Mesenchymal stem cell (in vitro differentiated cells and primary cell): Measurements from ENCODE around the gene CHMP6. TPM values are rescaled to one million over a fixed set of nuclear protein-coding genes. Genes with fewer than 3 reads are reported as not detected.

Experiments used
- DNase-seq: peaks from one replicate; pipeline ENCODE4 v3.0.0-alpha.2; 2013
- H2AFZ ChIP-seq: one replicate; pipeline ENCODE4 v1.6.1; 2013; ENCODE audit warnings: low read depth, mild to moderate bottlenecking, control low read depth, inconsistent platforms, low read length, moderate library complexity
- H2AK5ac ChIP-seq: 2 replicates; pipeline ENCODE4 v1.6.1; 2013; ENCODE audit warnings: low read length, moderate library complexity, mild to moderate bottlenecking, inconsistent platforms; ENCODE audit not compliant: severe bottlenecking
- H2BK120ac ChIP-seq: one replicate; pipeline ENCODE4 v1.6.1; 2013; ENCODE audit warnings: low read depth, mild to moderate bottlenecking, inconsistent platforms, low read length, moderate library complexity
- H2BK12ac ChIP-seq, 2 experiments: one replicate each; pipeline ENCODE4 v1.6.1; 2013; ENCODE audit warnings: inconsistent platforms in 2 of 2, low read length in 2 of 2, mild to moderate bottlenecking in 2 of 2, moderate library complexity in 2 of 2, control low read depth in 1 of 2
- H2BK15ac ChIP-seq: one replicate; pipeline ENCODE4 v1.6.1; 2013; ENCODE audit warnings: mild to moderate bottlenecking, low read depth, inconsistent platforms; ENCODE audit not compliant: poor library complexity, severe bottlenecking
- H2BK5ac ChIP-seq: 2 replicates; pipeline ENCODE4 v1.6.1; 2013; ENCODE audit warnings: low read depth, mild to moderate bottlenecking, low read length, control low read depth, inconsistent platforms; ENCODE audit not compliant: poor library complexity, severe bottlenecking
- H3K14ac ChIP-seq, 2 experiments: one replicate each; pipeline ENCODE4 v1.6.1; 2013; ENCODE audit warnings: inconsistent platforms in 2 of 2, low read length in 2 of 2, control low read depth in 1 of 2, mild to moderate bottlenecking in 1 of 2, moderate library complexity in 1 of 2
- H3K18ac ChIP-seq, 2 experiments: one replicate each; pipeline ENCODE4 v1.6.1; 2013; ENCODE audit warnings: inconsistent platforms in 2 of 2, low read length in 2 of 2, control low read depth in 1 of 2, low read depth in 1 of 2, mild to moderate bottlenecking in 1 of 2
- H3K23ac ChIP-seq, 2 experiments: one replicate each; pipeline ENCODE4 v1.6.1; 2013; ENCODE audit warnings: inconsistent platforms in 2 of 2, low read length in 2 of 2, mild to moderate bottlenecking in 2 of 2, moderate library complexity in 2 of 2, control low read depth in 1 of 2
- H3K27ac ChIP-seq: 2 replicates; pipeline ENCODE4 v1.5.1; 2013; ENCODE audit warnings: mild to moderate bottlenecking, moderate library complexity, low read length, control low read depth, inconsistent platforms; ENCODE audit not compliant: poor library complexity, severe bottlenecking
- H3K27me3 ChIP-seq, 2 experiments: 2 replicates each; pipeline versions ENCODE4 v1.6.1 to v1.7.0; 2013; ENCODE audit warnings: low read length in 2 of 2, mild to moderate bottlenecking in 2 of 2, moderate library complexity in 2 of 2, control low read depth in 1 of 2, inconsistent platforms in 1 of 2; ENCODE audit not compliant: control insufficient read depth in 1 of 2, insufficient read depth in 1 of 2
- H3K36me3 ChIP-seq, 2 experiments: 2 replicates each; pipeline versions ENCODE4 v1.6.1 to v1.7.0; 2013; ENCODE audit warnings: low read length in 2 of 2, control low read depth in 1 of 2, inconsistent platforms in 1 of 2, low read depth in 1 of 2, mild to moderate bottlenecking in 1 of 2; ENCODE audit not compliant: insufficient read depth in 2 of 2, control insufficient read depth in 1 of 2
- H3K4ac ChIP-seq, 2 experiments: one replicate each; pipeline ENCODE4 v1.6.1; 2013; ENCODE audit warnings: inconsistent platforms in 2 of 2, low read length in 2 of 2, mild to moderate bottlenecking in 2 of 2, moderate library complexity in 2 of 2, control low read depth in 1 of 2, low read depth in 1 of 2
- H3K4me1 ChIP-seq: 2 replicates; pipeline ENCODE4 v1.6.1; 2013; ENCODE audit warnings: low read depth, low read length, control low read depth; ENCODE audit not compliant: control insufficient read depth, insufficient read depth
- H3K4me2 ChIP-seq: 2 replicates; pipeline ENCODE4 v1.6.1; 2013; ENCODE audit warnings: low read length, mild to moderate bottlenecking, inconsistent platforms; ENCODE audit not compliant: poor library complexity, severe bottlenecking
- H3K4me3 ChIP-seq, 2 experiments: 2 replicates each; pipeline versions ENCODE4 v1.5.1 to v1.7.0; 2013; ENCODE audit warnings: low read length in 2 of 2, mild to moderate bottlenecking in 2 of 2, control low read depth in 1 of 2, low read depth in 1 of 2; ENCODE audit not compliant: insufficient read depth in 1 of 2
- H3K79me1 ChIP-seq: replicated peaks from 2 replicates; pipeline ENCODE4 v1.6.1; 2013; ENCODE audit warnings: mild to moderate bottlenecking, control low read depth, low read length, inconsistent platforms; ENCODE audit not compliant: poor library complexity, severe bottlenecking
- H3K9ac ChIP-seq: 2 replicates; pipeline ENCODE4 v1.7.0; 2013; ENCODE audit warnings: mild to moderate bottlenecking, low read length, moderate library complexity
- H3K9me3 ChIP-seq: 2 replicates; pipeline ENCODE4 v1.7.0; 2013; ENCODE audit warnings: mild to moderate bottlenecking, low read length; ENCODE audit not compliant: control insufficient read depth
- H4K8ac ChIP-seq: one replicate; pipeline ENCODE4 v1.6.1; 2013; ENCODE audit warnings: inconsistent platforms, mild to moderate bottlenecking, low read length, moderate library complexity
- H4K91ac ChIP-seq: one replicate; pipeline ENCODE4 v1.6.1; 2013; ENCODE audit warnings: mild to moderate bottlenecking, low read length, inconsistent platforms
- WGBS: methylation state at CpG from one replicate; pipeline ENCODE4 v1.1.7; 2013; ENCODE audit warnings: mixed read lengths; 5-methylcytosine and 5-hydroxymethylcytosine counted together
- polyA plus RNA-seq, 2 experiments: library from polyadenylated mRNA; stranded (reverse); fragments of 200-250 nt; gene quantifications; one replicate each; pipeline ENCODE4 v1.2.3, GENCODE V29; 2013

The CHMP6 gene
- 12.7 TPM for polyA plus RNA-seq (2013, experiment 1 of 2)
- polyA plus RNA-seq (2013, experiment 2 of 2) = 12.0 TPM

GRCh38 chr17:80991645-80992076 is at the start of gene CHMP6:
CHMP6 (plus strand) TSS chr17:80991841; CDS start chr17:80991919, 78 bp downstream.
- Histone ChIP-seq H2AK5ac (no peak within 1 kb of the TSS), H2BK15ac (peak within 1 kb of the TSS; percentile 75), H3K9me3 (no peaks in the 10 kb centered on the region), H2BK120ac (peak within 1 kb of the TSS; percentile 64), H3K27me3 (no peaks in the 10 kb centered on the region), H3K4me1 (peaks cover 21% of the 10 kb centered on the region), H3K79me1 (peaks cover 13% of the 10 kb centered on the region), H3K4me3 (peak within 1 kb of the TSS; percentile 82 to 85), H3K27ac (no peak within 1 kb of the TSS), H4K91ac (peak within 1 kb of the TSS; percentile 74), H3K14ac (no peak within 1 kb of the TSS), H2BK12ac (no peak within 1 kb of the TSS), H4K8ac (peak within 1 kb of the TSS; percentile 90), H3K4me2 (peak within 1 kb of the TSS; percentile 96), H3K4ac (peak within 1 kb of the TSS; percentile 31 to 81), H3K9ac (peak within 1 kb of the TSS; percentile 91), H2AFZ (peak within 1 kb of the TSS; percentile 79), H2BK5ac (no peak within 1 kb of the TSS), H3K18ac (peak within 1 kb of the TSS; percentile 72 to 82), H3K23ac (peak within 1 kb of the TSS in 1 of 2 experiments; percentile 30), H3K36me3 (peaks cover 15 to 25% of the 10 kb centered on the region in 2 experiments)
- DNase-seq = peak; percentile 75
- WGBS = 2% methylated on average over 19 of the region's 66 CpGs

- no peaks in the 10 kb centered on the region for H3K9me3 ChIP-seq
- H4K91ac ChIP-seq = no peak overlapping the region
- no peak overlapping the region for H3K4me2 ChIP-seq
- H3K23ac ChIP-seq = no peak overlapping the region
- no peak overlapping the region for H2BK12ac ChIP-seq
- H3K79me1 ChIP-seq = no peaks in the 10 kb centered on the region
- no peak overlapping the region for H2BK120ac ChIP-seq
- H2BK15ac ChIP-seq = no peak overlapping the region
- WGBS = 92% methylated on average over 38 of the region's 38 CpGs
- DNase-seq = no peak
- H2BK5ac ChIP-seq = no peak overlapping the region
- no peaks in the 10 kb centered on the region for H3K27me3 ChIP-seq
- H3K4ac ChIP-seq = no peak overlapping the region
- H3K9ac ChIP-seq = peak overlapping the region; percentile 75
- no peak overlapping the region for H3K14ac ChIP-seq
- peaks cover 34 to 65% of the 10 kb centered on the region in 2 experiments for H3K36me3 ChIP-seq
- H2AFZ ChIP-seq = no peak overlapping the region
- H2AK5ac ChIP-seq = no peak overlapping the region
- H3K27ac ChIP-seq = no peak overlapping the region
- peaks cover 1% of the 10 kb centered on the region for H3K4me1 ChIP-seq
- H3K18ac ChIP-seq = no peak overlapping the region
- peak overlapping the region in 1 of 2 experiments; percentile 50 for H3K4me3 ChIP-seq
- no peak overlapping the region for H4K8ac ChIP-seq
Measured at GRCh38 chr17:80942423-80943345, 49.0 kb upstream of the CHMP6 start.

- no peak overlapping the region for H4K91ac ChIP-seq
- H2BK120ac ChIP-seq = no peak overlapping the region
- H3K9me3 ChIP-seq = no peaks in the 10 kb centered on the region
- H3K9ac ChIP-seq = no peak overlapping the region
- H3K18ac ChIP-seq = no peak overlapping the region
- no peak overlapping the region for H3K14ac ChIP-seq
- no peak overlapping the region for H3K4ac ChIP-seq
- H2AFZ ChIP-seq = no peak overlapping the region
- no peaks in the 10 kb centered on the region for H3K4me1 ChIP-seq
- H4K8ac ChIP-seq = no peak overlapping the region
- H2BK5ac ChIP-seq = no peak overlapping the region
- H3K79me1 ChIP-seq = no peaks in the 10 kb centered on the region
- no peaks in the 10 kb centered on the region for H3K27me3 ChIP-seq
- WGBS = 97% methylated on average over 17 of the region's 17 CpGs
- no peak overlapping the region for H3K27ac ChIP-seq
- no peak overlapping the region for H2BK12ac ChIP-seq
- no peak overlapping the region for H2AK5ac ChIP-seq
- no peak overlapping the region for H3K4me3 ChIP-seq
- DNase-seq = no peak
- no peak overlapping the region for H2BK15ac ChIP-seq
- peaks cover 40 to 70% of the 10 kb centered on the region in 2 experiments for H3K36me3 ChIP-seq
- no peak overlapping the region for H3K4me2 ChIP-seq
- no peak overlapping the region for H3K23ac ChIP-seq
Measured at GRCh38 chr17:80943346-80944145, 48.1 kb upstream of the CHMP6 start.

- no peaks in the 10 kb centered on the region for H3K4me1 ChIP-seq
- H2AFZ ChIP-seq = no peak overlapping the region
- no peak overlapping the region for H3K27ac ChIP-seq
- H3K18ac ChIP-seq = no peak overlapping the region
- no peak overlapping the region for H4K8ac ChIP-seq
- H2BK12ac ChIP-seq = no peak overlapping the region
- H3K27me3 ChIP-seq = no peaks in the 10 kb centered on the region
- no peak overlapping the region for H3K4me2 ChIP-seq
- 98% methylated on average over 9 of the region's 9 CpGs for WGBS
- no peak overlapping the region for H2BK120ac ChIP-seq
- peaks cover 38 to 75% of the 10 kb centered on the region in 2 experiments for H3K36me3 ChIP-seq
- H3K4ac ChIP-seq = no peak overlapping the region
- no peak overlapping the region for H3K4me3 ChIP-seq
- H3K23ac ChIP-seq = no peak overlapping the region
- H3K14ac ChIP-seq = no peak overlapping the region
- H3K9me3 ChIP-seq = no peaks in the 10 kb centered on the region
- DNase-seq = no peak
- no peak overlapping the region for H4K91ac ChIP-seq
- H3K79me1 ChIP-seq = no peaks in the 10 kb centered on the region
- no peak overlapping the region for H3K9ac ChIP-seq
- H2AK5ac ChIP-seq = no peak overlapping the region
- H2BK15ac ChIP-seq = no peak overlapping the region
- H2BK5ac ChIP-seq = no peak overlapping the region
Measured at GRCh38 chr17:80944326-80944725, 47.3 kb upstream of the CHMP6 start.
